NCI-H2107 treated with DMSO at 0.1 percent for 48 hours (cell line): Measurements from ENCODE around the gene MOB4.
A peak's percentile ranks its signal among the peaks of the same experiment; 100 is the strongest.
"Not testable (repeated sequence)": the region's sequence is repeated elsewhere in the genome, so short reads cannot be mapped to it uniquely, and the experiment has no call there.

Experiments used
- DNase-seq: peaks from one replicate; lab custom pipeline; 2025; ENCODE audit not compliant: unreplicated experiment; lab: John Stamatoyannopoulos, UW

The MOB4 gene

GRCh38 chr2:197587255-197587654 is 71.4 kb downstream of the MOB4 start:
- not testable (repeated sequence) for DNase-seq

- DNase-seq = no peak
Measured at GRCh38 chr2:197591339-197592072, 75.6 kb downstream of the MOB4 start.

- DNase-seq = no peak
Measured at GRCh38 chr2:197596766-197597165, 80.9 kb downstream of the MOB4 start.

- no peak for DNase-seq
Measured at GRCh38 chr2:197597166-197597565, 81.3 kb downstream of the MOB4 start.

GRCh38 chr2:197598450-197598849 is 82.6 kb downstream of the MOB4 start:
- no peak for DNase-seq

GRCh38 chr2:197599285-197599965 is 83.6 kb downstream of the MOB4 start:
- DNase-seq = peak; percentile 51

- no peak for DNase-seq
Measured at GRCh38 chr2:197600306-197600705, 84.4 kb downstream of the MOB4 start.

GRCh38 chr2:197601726-197602125 is 85.9 kb downstream of the MOB4 start:
- DNase-seq = no peak
